H9 (cell line): ENCODE data around the gene VSX1. TPM values are rescaled to one million over a fixed set of nuclear protein-coding genes. Genes with fewer than 3 reads are reported as not detected.

Experiments
- DNase-seq: peaks from one replicate; pipeline ENCODE4 v3.0.0-alpha.2; 2017
- H2AFZ ChIP-seq: one replicate; pipeline ENCODE4 v1.6.1; 2013; ENCODE audit warnings: mild to moderate bottlenecking, low read length, control low read depth, moderate library complexity
- H2AK5ac ChIP-seq: 2 replicates; pipeline ENCODE4 v1.6.1; 2013; ENCODE audit warnings: low read length, control low read depth, mixed read lengths; ENCODE audit not compliant: insufficient read length
- H2BK120ac ChIP-seq: one replicate; pipeline ENCODE4 v1.6.1; 2013; ENCODE audit warnings: low read depth, mild to moderate bottlenecking, low read length, control low read depth, inconsistent platforms; ENCODE audit not compliant: poor library complexity, severe bottlenecking
- H2BK12ac ChIP-seq: 2 replicates; pipeline ENCODE4 v1.6.1; 2013; ENCODE audit warnings: low read length, control low read depth, mixed read lengths, low read depth; ENCODE audit not compliant: insufficient read length
- H2BK15ac ChIP-seq: 2 replicates; pipeline ENCODE4 v1.6.1; 2013; ENCODE audit warnings: low read depth, low read length, control low read depth
- H2BK20ac ChIP-seq: one replicate; pipeline ENCODE4 v1.6.1; 2013; ENCODE audit warnings: low read depth, mild to moderate bottlenecking, low read length, control low read depth, inconsistent platforms; ENCODE audit not compliant: poor library complexity, severe bottlenecking
- H2BK5ac ChIP-seq: 2 replicates; pipeline ENCODE4 v1.6.1; 2013; ENCODE audit warnings: low read length, control low read depth, mixed read lengths; ENCODE audit not compliant: insufficient read length
- H3K14ac ChIP-seq: 2 replicates; pipeline ENCODE4 v1.6.1; 2013; ENCODE audit warnings: low read length, control low read depth; ENCODE audit not compliant: insufficient read depth
- H3K18ac ChIP-seq: 2 replicates; pipeline ENCODE4 v1.6.1; 2013; ENCODE audit warnings: low read depth, mild to moderate bottlenecking, mixed read lengths, low read length, control low read depth; ENCODE audit not compliant: insufficient read length
- H3K23ac ChIP-seq: 2 replicates; pipeline ENCODE4 v1.6.1; 2013; ENCODE audit warnings: low read length, control low read depth, mixed read lengths, low read depth; ENCODE audit not compliant: insufficient read length
- H3K23me2 ChIP-seq: 2 replicates; pipeline ENCODE4 v1.6.1; 2013; ENCODE audit warnings: low read depth, mild to moderate bottlenecking, mixed read lengths, low read length, control low read depth; ENCODE audit not compliant: insufficient read length, poor library complexity, severe bottlenecking
- H3K27ac ChIP-seq: 2 replicates; pipeline ENCODE4 v1.5.1; 2013; ENCODE audit warnings: low read length, control low read depth, mixed read lengths, low read depth; ENCODE audit not compliant: insufficient read length
- H3K27me3 ChIP-seq: 2 replicates; pipeline ENCODE4 v1.6.1; 2013; ENCODE audit warnings: low read length, control low read depth, inconsistent platforms; ENCODE audit not compliant: insufficient read depth
- H3K4ac ChIP-seq: 2 replicates; pipeline ENCODE4 v1.6.1; 2013; ENCODE audit warnings: low read depth, mild to moderate bottlenecking, control low read depth, inconsistent platforms, low read length, moderate library complexity
- H3K4me1 ChIP-seq: 2 replicates; pipeline ENCODE4 v1.6.1; 2013; ENCODE audit warnings: low read length, control low read depth, inconsistent platforms; ENCODE audit not compliant: insufficient read depth
- H3K4me2 ChIP-seq: 2 replicates; pipeline ENCODE4 v1.6.1; 2013; ENCODE audit warnings: low read length, control low read depth, mixed read lengths; ENCODE audit not compliant: insufficient read length, insufficient read depth
- H3K56ac ChIP-seq: 2 replicates; pipeline ENCODE4 v1.6.1; 2013; ENCODE audit warnings: low read depth, mild to moderate bottlenecking, mixed read lengths, low read length, control low read depth; ENCODE audit not compliant: insufficient read length
- H3K79me1 ChIP-seq: 2 replicates; pipeline ENCODE4 v1.6.1; 2013; ENCODE audit warnings: low read depth, mild to moderate bottlenecking, moderate library complexity, low read length, control low read depth, inconsistent platforms; ENCODE audit not compliant: insufficient read depth, poor library complexity, severe bottlenecking
- H3K79me2 ChIP-seq: 2 replicates; pipeline ENCODE4 v1.6.1; 2013; ENCODE audit warnings: low read length, control low read depth, inconsistent platforms; ENCODE audit not compliant: insufficient read depth
- H3K9ac ChIP-seq: 2 replicates; pipeline ENCODE4 v1.6.1; 2013; ENCODE audit warnings: low read length, control low read depth, mixed read lengths; ENCODE audit not compliant: insufficient read length; ENCODE audit errors: extremely low read depth
- H3K9me3 ChIP-seq: one replicate; pipeline ENCODE4 v1.6.1; 2013; ENCODE audit warnings: low read depth, low read length, inconsistent platforms; ENCODE audit not compliant: control insufficient read depth
- H3T11ph ChIP-seq: one replicate; pipeline ENCODE4 v1.6.1; 2013; ENCODE audit warnings: mild to moderate bottlenecking, low read length, control low read depth, inconsistent platforms
- H4K20me1 ChIP-seq: one replicate; pipeline ENCODE4 v1.6.1; 2013; ENCODE audit not compliant: control insufficient read depth, insufficient read length, insufficient read depth
- H4K5ac ChIP-seq: 2 replicates; pipeline ENCODE4 v1.6.1; 2013; ENCODE audit warnings: low read depth, mild to moderate bottlenecking, mixed read lengths, low read length, control low read depth; ENCODE audit not compliant: insufficient read length
- H4K8ac ChIP-seq: replicated peaks from 2 replicates; pipeline ENCODE4 v1.6.1; 2013; ENCODE audit warnings: low read length, control low read depth, mixed read lengths, low read depth; ENCODE audit not compliant: insufficient read length
- H4K91ac ChIP-seq: 2 replicates; pipeline ENCODE4 v1.6.1; 2013; ENCODE audit warnings: low read depth, mild to moderate bottlenecking, moderate library complexity, mixed read lengths, low read length, control low read depth; ENCODE audit not compliant: insufficient read length
- H3K27ac Mint-ChIP-seq, 3 experiments: 2 replicates in 2 of 3; 3 replicates in 1 of 3; pipeline ENCODE4 v1.8.0; 2020 to 2021; ENCODE audit warnings: mixed read lengths in 3 of 3, mild to moderate bottlenecking in 1 of 3, moderate library complexity in 1 of 3
- H3K27me3 Mint-ChIP-seq: 2 replicates; pipeline ENCODE4 v1.8.0; 2021; ENCODE audit warnings: low read depth, mild to moderate bottlenecking, moderate library complexity, mixed read lengths
- H3K36me3 Mint-ChIP-seq, 3 experiments: 2 replicates in 2 of 3; 3 replicates in 1 of 3; pipeline ENCODE4 v1.8.0; 2020 to 2021; ENCODE audit warnings: low read depth in 3 of 3, mixed read lengths in 3 of 3; ENCODE audit not compliant: insufficient read depth in 1 of 3
- H3K4me1 Mint-ChIP-seq, 2 experiments: 2 replicates each; pipeline ENCODE4 v1.8.0; 2020; ENCODE audit warnings: mixed read lengths in 2 of 2
- H3K4me3 Mint-ChIP-seq, 2 experiments: 2 replicates in 1 of 2; 3 replicates in 1 of 2; pipeline ENCODE4 v1.8.0; 2020 to 2021; ENCODE audit warnings: mild to moderate bottlenecking in 2 of 2, mixed read lengths in 2 of 2, moderate library complexity in 1 of 2
- H3K9me3 Mint-ChIP-seq, 2 experiments: 2 replicates in 1 of 2; 3 replicates in 1 of 2; pipeline ENCODE4 v1.8.0; 2020; ENCODE audit warnings: mild to moderate bottlenecking in 2 of 2, mixed read lengths in 2 of 2, moderate library complexity in 1 of 2
- WGBS: extraction: QIAGEN DNeasy Blood & Tissue Kit; methylation state at CpG from one replicate; pipeline ENCODE4 v1.1.7; 2013; ENCODE audit warnings: missing lambda C conversion rate, low lambda C conversion rate, mixed read lengths; ENCODE audit not compliant: insufficient read length; ENCODE audit errors: extremely low coverage; 5-methylcytosine and 5-hydroxymethylcytosine counted together
- total RNA-seq: library from RNA; stranded (reverse); gene quantifications from 2 replicates; pipeline ENCODE4 v1.2.1, GENCODE V29; 2021
- TF ChIP-seq, protein P1 (sequence below): fragments of 200-600 bp; sonication (generic); conservative IDR thresholded peaks from 3 replicates; pipeline ENCODE4 v1.8.0; 2021; ENCODE audit warnings: antibody characterized with exemption, mild to moderate bottlenecking

Gene VSX1
- total RNA-seq, 1 experiment from 2014 or later, result not detected

DNA sequence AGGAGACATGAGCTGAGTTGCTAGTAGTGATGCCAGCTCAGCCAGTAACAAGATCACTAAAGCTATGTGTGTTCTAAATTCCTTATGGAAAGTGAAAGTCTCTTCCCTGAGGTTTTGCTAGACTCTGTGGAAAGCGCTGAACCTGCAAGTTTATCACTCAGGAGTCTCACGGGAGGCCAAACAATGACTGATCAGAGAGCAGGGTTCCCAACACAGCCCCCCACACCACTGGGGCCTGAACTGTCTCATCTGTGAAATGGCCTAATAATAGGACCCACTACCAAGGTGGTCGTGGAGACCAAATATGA lies 43.9 kb downstream of the VSX1 start:
- Histone ChIP-seq H3K18ac (no peak overlapping the region), H4K5ac (no peak overlapping the region), H3K9me3 (no peaks in the 10 kb centered on the region), H3K4ac (no peak overlapping the region), H3K56ac (no peak overlapping the region), H3K79me1 (no peaks in the 10 kb centered on the region), H3T11ph (no peak overlapping the region), H3K27me3 (no peaks in the 10 kb centered on the region), H2BK15ac (no peak overlapping the region), H4K8ac (no peak overlapping the region), H2AK5ac (no peak overlapping the region), H3K9ac (no peak overlapping the region), H3K4me1 (peaks cover 2% of the 10 kb centered on the region; the same call in 1 of the 2 replicates), H4K20me1 (no peaks in the 10 kb centered on the region), H4K91ac (no peak overlapping the region), H3K23me2 (no peaks in the 10 kb centered on the region), H3K79me2 (no peaks in the 10 kb centered on the region), H3K14ac (no peak overlapping the region), H2BK20ac (no peak overlapping the region), H3K4me2 (no peak overlapping the region), H2BK120ac (no peak overlapping the region), H2BK5ac (no peak overlapping the region), H2BK12ac (no peak overlapping the region), H3K27ac (no peak overlapping the region), H2AFZ (no peak overlapping the region), H3K23ac (no peak overlapping the region)
- H3K27me3 Mint-ChIP-seq, result peaks cover 7% of the 10 kb centered on the region
- H3K36me3 Mint-ChIP-seq, result peaks cover 0 to 2% (median 0%) of the 10 kb centered on the region in 3 experiments; a peak in 1 of 7 replicates
- H3K4me3 Mint-ChIP-seq, result no peak overlapping the region
- peaks cover 7% of the 10 kb centered on the region in 2 experiments; a peak in 3 of 4 replicates for H3K4me1 Mint-ChIP-seq
- TF ChIP-seq, protein P1, sequence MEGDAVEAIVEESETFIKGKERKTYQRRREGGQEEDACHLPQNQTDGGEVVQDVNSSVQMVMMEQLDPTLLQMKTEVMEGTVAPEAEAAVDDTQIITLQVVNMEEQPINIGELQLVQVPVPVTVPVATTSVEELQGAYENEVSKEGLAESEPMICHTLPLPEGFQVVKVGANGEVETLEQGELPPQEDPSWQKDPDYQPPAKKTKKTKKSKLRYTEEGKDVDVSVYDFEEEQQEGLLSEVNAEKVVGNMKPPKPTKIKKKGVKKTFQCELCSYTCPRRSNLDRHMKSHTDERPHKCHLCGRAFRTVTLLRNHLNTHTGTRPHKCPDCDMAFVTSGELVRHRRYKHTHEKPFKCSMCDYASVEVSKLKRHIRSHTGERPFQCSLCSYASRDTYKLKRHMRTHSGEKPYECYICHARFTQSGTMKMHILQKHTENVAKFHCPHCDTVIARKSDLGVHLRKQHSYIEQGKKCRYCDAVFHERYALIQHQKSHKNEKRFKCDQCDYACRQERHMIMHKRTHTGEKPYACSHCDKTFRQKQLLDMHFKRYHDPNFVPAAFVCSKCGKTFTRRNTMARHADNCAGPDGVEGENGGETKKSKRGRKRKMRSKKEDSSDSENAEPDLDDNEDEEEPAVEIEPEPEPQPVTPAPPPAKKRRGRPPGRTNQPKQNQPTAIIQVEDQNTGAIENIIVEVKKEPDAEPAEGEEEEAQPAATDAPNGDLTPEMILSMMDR, result no peak
- no peaks in the 10 kb centered on the region for H3K9me3 Mint-ChIP-seq
- no CpG with 5 or more reads among the region's 3 CpGs for WGBS
- no peak for DNase-seq
- H3K27ac Mint-ChIP-seq, result no peak overlapping the region
